Lower leg skin (tissue), 3 donors: ENCODE results near the gene JARID2.
"Not testable (repeated sequence)": the region's sequence is repeated elsewhere in the genome, so short reads cannot be mapped to it uniquely, and the experiment has no call there.

ENCODE experiments used
- CTCF ChIP-seq, 3 donors: fragments of 450-650 bp; IDR thresholded peaks; one replicate each; pipeline ENCODE4 v1.5.1; 2016; ENCODE audit warnings: antibody characterized with exemption in 3 of 3, mild to moderate bottlenecking in 3 of 3, moderate library complexity in 2 of 3
- POLR2A ChIP-seq, 2 donors: fragments of 450-650 bp; IDR thresholded peaks; one replicate each; pipeline ENCODE4 v1.6.1; 2016 to 2017; ENCODE audit warnings: antibody characterized with exemption in 2 of 2, mild to moderate bottlenecking in 1 of 2, moderate library complexity in 1 of 2

GRCh38 chr6:15289456-15289855, 43.6 kb downstream of the JARID2 start:
- TF ChIP-seq CTCF, POLR2A (IDR thresholded peaks at IDR 0.05): not testable (repeated sequence)
